ENCODE results near the gene PTPRM.

The PTPRM gene

DNA sequence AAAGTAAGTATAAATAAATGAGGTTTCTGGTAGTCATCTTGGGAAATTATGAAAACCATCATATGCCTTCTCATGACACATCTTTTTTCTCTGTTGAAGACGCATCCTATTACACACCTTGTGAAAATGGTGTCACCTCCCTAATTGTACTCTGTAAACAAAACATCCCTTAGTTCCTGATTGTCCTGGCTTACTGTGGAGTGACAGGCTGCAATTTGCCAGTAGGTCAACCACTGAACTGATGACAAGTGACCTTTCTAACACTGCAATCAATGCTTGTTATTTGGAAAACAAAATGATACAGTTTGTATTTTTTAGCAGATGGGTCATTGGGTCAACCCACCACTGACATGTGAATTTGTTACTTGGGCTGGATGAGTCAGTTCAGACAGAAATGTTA lies 219.5 kb downstream of the PTPRM start:
- Histone ChIP-seq H3K27ac (ENCODE audit: low read depth, low read length) (no peak overlapping the region), H2AFZ (ENCODE audit: low read depth, low read length, severe bottlenecking) (no peak overlapping the region), H3F3A (ENCODE audit: insufficient read depth) (no peaks in the 10 kb centered on the region), H3K36me3 (ENCODE audit: low read length) (no peaks in the 10 kb centered on the region), H3K27me3 (ENCODE audit: low read length) (no peaks in the 10 kb centered on the region), H4K20me1 (ENCODE audit: low read depth, low read length) (no peaks in the 10 kb centered on the region), H3K9me2 (replicated peaks; ENCODE audit: insufficient read depth, low read length) (no peaks in the 10 kb centered on the region), H3K4me2 (ENCODE audit: low read depth, low read length, poor library complexity, severe bottlenecking) (no peak overlapping the region), H3K79me2 (ENCODE audit: insufficient read depth, low read length) (no peaks in the 10 kb centered on the region), H3K4me3 (ENCODE audit: insufficient read depth, low read length, poor library complexity, severe bottlenecking) (no peak overlapping the region), H3K9ac (ENCODE audit: low read length) (no peak overlapping the region), H3K9me3 (ENCODE audit: insufficient read depth, low read length) (no peaks in the 10 kb centered on the region)
- TF ChIP-seq EZH2phosphoT487 (conservative IDR thresholded peaks at IDR 0.05; ENCODE audit: low read length), result no peak

DNA sequence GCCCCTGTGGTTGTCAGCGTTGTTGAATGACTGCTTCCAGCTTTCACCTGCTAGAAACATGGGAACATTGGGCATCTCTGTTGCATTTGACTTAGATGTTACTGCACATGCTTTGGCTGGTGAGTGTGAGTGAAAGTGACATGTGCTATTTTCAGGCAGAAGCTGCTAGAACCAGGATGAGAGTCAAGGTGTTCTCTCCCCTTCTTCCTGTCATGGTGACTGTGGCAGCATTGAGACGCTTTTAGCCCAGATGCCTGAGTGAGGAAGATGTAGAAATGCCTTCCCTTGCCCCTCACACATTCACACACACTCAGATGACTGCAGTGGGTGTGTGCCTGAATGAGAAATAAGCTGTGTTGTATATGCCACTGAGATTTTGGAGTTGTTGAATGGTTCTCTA lies 220.2 kb downstream of the PTPRM start:
- Histone ChIP-seq H3K79me2 (ENCODE audit: insufficient read depth, low read length) (no peaks in the 10 kb centered on the region), H3K27me3 (ENCODE audit: low read length) (no peaks in the 10 kb centered on the region), H3K4me2 (ENCODE audit: low read depth, low read length, poor library complexity, severe bottlenecking) (no peak overlapping the region), H3K9me2 (replicated peaks; ENCODE audit: insufficient read depth, low read length) (no peaks in the 10 kb centered on the region), H3K4me3 (ENCODE audit: insufficient read depth, low read length, poor library complexity, severe bottlenecking) (no peak overlapping the region), H3K9me3 (ENCODE audit: insufficient read depth, low read length) (no peaks in the 10 kb centered on the region), H3K9ac (ENCODE audit: low read length) (no peak overlapping the region), H3F3A (ENCODE audit: insufficient read depth) (no peaks in the 10 kb centered on the region), H4K20me1 (ENCODE audit: low read depth, low read length) (no peaks in the 10 kb centered on the region), H3K27ac (ENCODE audit: low read depth, low read length) (no peak overlapping the region), H3K36me3 (ENCODE audit: low read length) (no peaks in the 10 kb centered on the region), H2AFZ (ENCODE audit: low read depth, low read length, severe bottlenecking) (no peak overlapping the region)
- no peak for TF ChIP-seq EZH2phosphoT487 (conservative IDR thresholded peaks at IDR 0.05; ENCODE audit: low read length)
- TF ChIP-seq, protein P1, sequence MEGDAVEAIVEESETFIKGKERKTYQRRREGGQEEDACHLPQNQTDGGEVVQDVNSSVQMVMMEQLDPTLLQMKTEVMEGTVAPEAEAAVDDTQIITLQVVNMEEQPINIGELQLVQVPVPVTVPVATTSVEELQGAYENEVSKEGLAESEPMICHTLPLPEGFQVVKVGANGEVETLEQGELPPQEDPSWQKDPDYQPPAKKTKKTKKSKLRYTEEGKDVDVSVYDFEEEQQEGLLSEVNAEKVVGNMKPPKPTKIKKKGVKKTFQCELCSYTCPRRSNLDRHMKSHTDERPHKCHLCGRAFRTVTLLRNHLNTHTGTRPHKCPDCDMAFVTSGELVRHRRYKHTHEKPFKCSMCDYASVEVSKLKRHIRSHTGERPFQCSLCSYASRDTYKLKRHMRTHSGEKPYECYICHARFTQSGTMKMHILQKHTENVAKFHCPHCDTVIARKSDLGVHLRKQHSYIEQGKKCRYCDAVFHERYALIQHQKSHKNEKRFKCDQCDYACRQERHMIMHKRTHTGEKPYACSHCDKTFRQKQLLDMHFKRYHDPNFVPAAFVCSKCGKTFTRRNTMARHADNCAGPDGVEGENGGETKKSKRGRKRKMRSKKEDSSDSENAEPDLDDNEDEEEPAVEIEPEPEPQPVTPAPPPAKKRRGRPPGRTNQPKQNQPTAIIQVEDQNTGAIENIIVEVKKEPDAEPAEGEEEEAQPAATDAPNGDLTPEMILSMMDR (IDR thresholded peaks at IDR 0.05; ENCODE audit: insufficient read depth, low read length, poor library complexity, severe bottlenecking), result no peak

DNA sequence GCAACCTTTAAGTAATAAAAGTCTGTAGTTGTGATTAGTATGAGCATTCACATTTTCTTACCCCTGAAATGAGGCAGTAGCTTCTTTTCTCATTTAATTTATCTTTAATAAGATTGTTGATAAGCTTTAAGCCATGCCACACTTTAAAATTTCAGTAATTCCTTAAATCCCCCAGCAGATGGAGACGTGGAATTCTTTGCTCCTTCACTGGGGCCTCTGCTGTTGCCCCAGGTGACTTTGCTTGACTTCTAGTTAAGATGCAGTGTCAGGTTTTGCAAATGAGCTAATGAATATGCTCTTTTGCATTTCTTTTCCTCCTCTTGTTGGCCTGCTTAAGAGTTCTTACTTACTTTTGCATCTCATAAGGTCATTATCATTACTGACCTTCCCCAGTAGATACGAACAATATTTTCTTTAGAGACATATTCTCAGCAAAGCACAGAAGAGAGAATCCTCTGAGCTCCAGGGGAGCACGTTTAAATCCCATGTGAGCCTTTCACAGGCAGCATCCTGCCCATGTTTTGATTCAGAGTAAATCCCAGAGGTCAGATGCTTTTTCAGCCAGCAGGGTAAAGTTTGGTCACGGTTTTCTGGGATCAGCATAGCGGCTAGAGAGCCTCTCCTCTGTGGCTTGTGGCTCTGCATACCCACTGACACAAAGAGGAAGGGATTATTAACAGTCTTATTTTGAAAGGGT lies 222.9 kb downstream of the PTPRM start:
- no peaks in the 10 kb centered on the region for H3K79me2 ChIP-seq (ENCODE audit: insufficient read depth, low read length)
- H3K9me2 ChIP-seq (replicated peaks; ENCODE audit: insufficient read depth, low read length), result no peaks in the 10 kb centered on the region
- H3K4me3 ChIP-seq (ENCODE audit: insufficient read depth, low read length, poor library complexity, severe bottlenecking), result no peak overlapping the region
- no peaks in the 10 kb centered on the region for H4K20me1 ChIP-seq (ENCODE audit: low read depth, low read length)
- no peaks in the 10 kb centered on the region for H3K27me3 ChIP-seq (ENCODE audit: low read length)
- H3K27ac ChIP-seq (ENCODE audit: low read depth, low read length), result no peak overlapping the region
- H3K36me3 ChIP-seq (ENCODE audit: low read length), result no peaks in the 10 kb centered on the region
- no peak overlapping the region for H3K9ac ChIP-seq (ENCODE audit: low read length)
- no peaks in the 10 kb centered on the region for H3K9me3 ChIP-seq (ENCODE audit: insufficient read depth, low read length)
- no peak for TF ChIP-seq EZH2phosphoT487 (conservative IDR thresholded peaks at IDR 0.05; ENCODE audit: low read length)
- TF ChIP-seq, protein P1 (IDR thresholded peaks at IDR 0.05; ENCODE audit: insufficient read depth, low read length, poor library complexity, severe bottlenecking), result no peak
- H3K4me2 ChIP-seq (ENCODE audit: low read depth, low read length, poor library complexity, severe bottlenecking), result no peak overlapping the region
- no peaks in the 10 kb centered on the region for H3F3A ChIP-seq (ENCODE audit: insufficient read depth)
- H2AFZ ChIP-seq (ENCODE audit: low read depth, low read length, severe bottlenecking), result no peak overlapping the region

DNA sequence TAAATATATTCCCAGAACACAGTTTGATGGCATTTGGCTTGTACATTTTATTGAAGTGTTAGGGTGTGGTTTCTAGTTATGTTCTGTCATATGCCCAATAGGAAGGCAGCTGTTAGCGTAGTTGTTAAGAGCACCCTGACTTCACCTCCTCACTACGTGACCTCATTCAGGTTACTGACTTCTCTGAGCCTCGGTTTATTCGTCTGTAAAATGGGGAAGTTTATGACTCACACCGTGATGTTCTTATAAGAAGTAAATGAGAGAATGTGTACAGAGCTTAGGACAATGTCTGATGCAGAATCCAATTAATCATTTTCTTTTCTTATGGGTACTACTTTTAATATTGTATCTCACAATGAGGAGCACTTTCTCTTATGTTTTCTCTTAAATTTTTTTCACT lies 226.0 kb downstream of the PTPRM start:
- H3K27ac ChIP-seq (ENCODE audit: low read depth, low read length), result no peak overlapping the region

More for the DNA sequence above, 226.0 kb downstream of the PTPRM start:
- Histone ChIP-seq H3K27me3 (ENCODE audit: low read length) (no peaks in the 10 kb centered on the region), H3K9me3 (ENCODE audit: insufficient read depth, low read length) (no peaks in the 10 kb centered on the region), H4K20me1 (ENCODE audit: low read depth, low read length) (no peaks in the 10 kb centered on the region), H3K4me2 (ENCODE audit: low read depth, low read length, poor library complexity, severe bottlenecking) (no peak overlapping the region), H2AFZ (ENCODE audit: low read depth, low read length, severe bottlenecking) (no peak overlapping the region), H3F3A (ENCODE audit: insufficient read depth) (no peaks in the 10 kb centered on the region), H3K9me2 (replicated peaks; ENCODE audit: insufficient read depth, low read length) (no peaks in the 10 kb centered on the region), H3K36me3 (ENCODE audit: low read length) (no peaks in the 10 kb centered on the region), H3K4me3 (ENCODE audit: insufficient read depth, low read length, poor library complexity, severe bottlenecking) (no peak overlapping the region), H3K9ac (ENCODE audit: low read length) (no peak overlapping the region), H3K79me2 (ENCODE audit: insufficient read depth, low read length) (no peaks in the 10 kb centered on the region)
- TF ChIP-seq, protein P1 (IDR thresholded peaks at IDR 0.05; ENCODE audit: insufficient read depth, low read length, poor library complexity, severe bottlenecking), result no peak
- no peak for TF ChIP-seq EZH2phosphoT487 (conservative IDR thresholded peaks at IDR 0.05; ENCODE audit: low read length)

Data from SU-DHL-6 (cell line).